CD14-positive monocyte (primary cell): ENCODE results near the gene YAF2. TPM values are rescaled to one million over a fixed set of nuclear protein-coding genes. Genes with fewer than 3 reads are reported as not detected.

Source experiments
- DNase-seq, 3 donors: peaks; one replicate each; pipeline ENCODE4 v3.0.0-alpha.2; 2011 to 2022
- H2AFZ ChIP-seq: 2 replicates; pipeline ENCODE4 v1.6.0; 2012; ENCODE audit warnings: mild to moderate bottlenecking, low read depth, low read length, inconsistent platforms; ENCODE audit not compliant: insufficient read depth, poor library complexity, severe bottlenecking
- H3K27ac ChIP-seq, 2 donors: 1 replicate in 1 of 2; 2 replicates in 1 of 2; pipeline ENCODE4 v1.5.1; 2012 to 2013; ENCODE audit warnings: low read length in 2 of 2, control low read depth in 1 of 2, inconsistent platforms in 1 of 2, low read depth in 1 of 2, mild to moderate bottlenecking in 1 of 2
- H3K27me3 ChIP-seq, 2 donors: one replicate each; pipeline versions ENCODE4 v1.6.0 to v1.6.1; 2011 to 2013; ENCODE audit warnings: low read length in 2 of 2; ENCODE audit not compliant: control insufficient read depth in 2 of 2, insufficient read depth in 2 of 2
- H3K36me3 ChIP-seq, 2 donors: replicated peaks in 1 of 2; 1 replicate in 1 of 2; 2 replicates in 1 of 2; pipeline versions ENCODE4 v1.5.1 to v1.6.1; 2012 to 2013; ENCODE audit warnings: low read length in 2 of 2, control low read depth in 1 of 2, inconsistent platforms in 1 of 2, mild to moderate bottlenecking in 1 of 2; ENCODE audit not compliant: insufficient read depth in 2 of 2, control insufficient read depth in 1 of 2
- H3K4me1 ChIP-seq, 2 donors: 1 replicate in 1 of 2; 2 replicates in 1 of 2; pipeline versions ENCODE4 v1.5.1 to v1.6.1; 2012 to 2013; ENCODE audit warnings: low read length in 2 of 2, control low read depth in 1 of 2, inconsistent platforms in 1 of 2, mild to moderate bottlenecking in 1 of 2, moderate library complexity in 1 of 2; ENCODE audit not compliant: insufficient read depth in 2 of 2, control insufficient read depth in 1 of 2
- H3K4me2 ChIP-seq: replicated peaks from 2 replicates; pipeline ENCODE3; 2012; ENCODE audit warnings: low read length, moderate library complexity, mild to moderate bottlenecking; ENCODE audit not compliant: poor library complexity, severe bottlenecking; ENCODE audit errors: extremely low read depth
- H3K4me3 ChIP-seq, 3 experiments: fragments of 200-600 bp in 1 of 3; sonication (generic) in 1 of 3; replicated peaks in 1 of 3; 1 replicate in 2 of 3; 2 replicates in 1 of 3; pipeline ENCODE4 v1.5.1; 2011 to 2013; ENCODE audit warnings: low read length in 3 of 3, mild to moderate bottlenecking in 3 of 3, control low read depth in 2 of 3, low read depth in 2 of 3, inconsistent platforms in 1 of 3, moderate library complexity in 1 of 3
- H3K79me2 ChIP-seq: 2 replicates; pipeline ENCODE4 v1.6.0; 2012; ENCODE audit warnings: mild to moderate bottlenecking, control low read depth, inconsistent platforms, low read length, moderate library complexity; ENCODE audit not compliant: insufficient read depth
- H3K9ac ChIP-seq: 2 replicates; pipeline ENCODE4 v1.6.0; 2017; ENCODE audit warnings: low read length, mild to moderate bottlenecking; ENCODE audit not compliant: insufficient read depth, poor library complexity, severe bottlenecking
- H3K9me3 ChIP-seq, 2 donors: replicated peaks in 1 of 2; 1 replicate in 1 of 2; 2 replicates in 1 of 2; pipeline versions ENCODE4 v1.5.1 to v1.6.1; 2012 to 2013; ENCODE audit warnings: low read length in 2 of 2, control low read depth in 1 of 2; ENCODE audit not compliant: control insufficient read depth in 1 of 2, insufficient read depth in 1 of 2
- H4K20me1 ChIP-seq: 2 replicates; pipeline ENCODE4 v1.6.0; 2012; ENCODE audit warnings: mild to moderate bottlenecking, low read length, control low read depth, moderate library complexity; ENCODE audit not compliant: insufficient read depth
- H3K27ac Mint-ChIP-seq, 7 donors: one replicate each; pipeline ENCODE4 v1.8.0; 2020; ENCODE audit warnings: mild to moderate bottlenecking in 7 of 7, mixed read lengths in 7 of 7, moderate library complexity in 6 of 7, inconsistent platforms in 2 of 7
- H3K27me3 Mint-ChIP-seq, 3 donors: one replicate each; pipeline ENCODE4 v1.8.0; 2021 to 2022; ENCODE audit warnings: low read depth in 3 of 3, mild to moderate bottlenecking in 3 of 3, mixed read lengths in 3 of 3, moderate library complexity in 3 of 3, inconsistent platforms in 1 of 3
- H3K36me3 Mint-ChIP-seq, 2 donors: one replicate each; pipeline ENCODE4 v1.8.0; 2020; ENCODE audit warnings: mixed read lengths in 2 of 2, inconsistent platforms in 1 of 2, mild to moderate bottlenecking in 1 of 2
- H3K4me1 Mint-ChIP-seq: one replicate; pipeline ENCODE4 v1.8.0; 2020; ENCODE audit warnings: mild to moderate bottlenecking, mixed read lengths
- H3K4me3 Mint-ChIP-seq, 2 donors: one replicate each; pipeline ENCODE4 v1.8.0; 2020; ENCODE audit warnings: mild to moderate bottlenecking in 2 of 2, mixed read lengths in 2 of 2, moderate library complexity in 1 of 2
- H3K9me3 Mint-ChIP-seq, 7 donors: one replicate each; pipeline ENCODE4 v1.8.0; 2020 to 2022; ENCODE audit warnings: mixed read lengths in 7 of 7, mild to moderate bottlenecking in 6 of 7, moderate library complexity in 6 of 7, inconsistent platforms in 2 of 7
- CTCF ChIP-seq: fragments of 200-600 bp; IDR thresholded peaks from one replicate; pipeline ENCODE4 v1.8.0; 2022; ENCODE audit warnings: antibody characterized with exemption, mild to moderate bottlenecking
- WGBS: methylation state at CpG from one replicate; pipeline ENCODE4 v1.1.5; 2013; ENCODE audit warnings: missing lambda C conversion rate; ENCODE audit not compliant: insufficient coverage; 5-methylcytosine and 5-hydroxymethylcytosine counted together
- intact Hi-C, 2 donors: fragments of 100-400 bp; cut with micrococcal nuclease; formaldehyde crosslinking; loops; one replicate each; pipeline versions ENCODE4 v1.15.0 to v1.15.1; 2023
- polyA plus RNA-seq, 3 donors: library from polyadenylated mRNA; depleted of rRNA in 1 of 3; unstranded in 2 of 3; stranded (reverse) in 1 of 3; fragments of 300-500 nt in 2 of 3; fragments of >200 nt in 1 of 3; fragmentation: Illumina TruSeq in 2 of 3; gene quantifications; 1 replicate in 2 of 3; 2 replicates in 1 of 3; pipeline ENCODE4 v1.2.3, GENCODE V29; 2012 to 2021

YAF2 gene
- polyA plus RNA-seq, 3 donors: 6.2 to 11.0 (median 8.5) TPM

GRCh38 chr12:42125388-42125767 lies 112.7 kb downstream of the YAF2 start:
- H3K9me3 Mint-ChIP-seq: no peaks in the 10 kb centered on the region
- Histone ChIP-seq H3K9me3 (no peaks in the 10 kb centered on the region), H2AFZ (no peak overlapping the region), H3K36me3 (no peaks in the 10 kb centered on the region), H3K79me2 (peaks cover 71% of the 10 kb centered on the region), H3K4me3 (no peak overlapping the region), H3K4me2 (no peak overlapping the region), H3K27me3 (no peaks in the 10 kb centered on the region), H4K20me1 (peaks cover 53% of the 10 kb centered on the region), H3K9ac (no peak overlapping the region), H3K4me1 (peaks cover 5 to 8% of the 10 kb centered on the region in 2 donors), H3K27ac (no peak overlapping the region)
- H3K27me3 Mint-ChIP-seq: no peaks in the 10 kb centered on the region
- no peak overlapping the region for H3K4me3 Mint-ChIP-seq
- no peak for DNase-seq
- H3K27ac Mint-ChIP-seq: no peak overlapping the region
- 10% methylated on average over 1 of the region's 1 CpG for WGBS
- H3K4me1 Mint-ChIP-seq: peaks cover 4% of the 10 kb centered on the region
- H3K36me3 Mint-ChIP-seq: peaks cover 3 to 11% of the 10 kb centered on the region in 2 donors
- intact Hi-C loops: no loop called here
- no peak for TF ChIP-seq CTCF

DNA sequence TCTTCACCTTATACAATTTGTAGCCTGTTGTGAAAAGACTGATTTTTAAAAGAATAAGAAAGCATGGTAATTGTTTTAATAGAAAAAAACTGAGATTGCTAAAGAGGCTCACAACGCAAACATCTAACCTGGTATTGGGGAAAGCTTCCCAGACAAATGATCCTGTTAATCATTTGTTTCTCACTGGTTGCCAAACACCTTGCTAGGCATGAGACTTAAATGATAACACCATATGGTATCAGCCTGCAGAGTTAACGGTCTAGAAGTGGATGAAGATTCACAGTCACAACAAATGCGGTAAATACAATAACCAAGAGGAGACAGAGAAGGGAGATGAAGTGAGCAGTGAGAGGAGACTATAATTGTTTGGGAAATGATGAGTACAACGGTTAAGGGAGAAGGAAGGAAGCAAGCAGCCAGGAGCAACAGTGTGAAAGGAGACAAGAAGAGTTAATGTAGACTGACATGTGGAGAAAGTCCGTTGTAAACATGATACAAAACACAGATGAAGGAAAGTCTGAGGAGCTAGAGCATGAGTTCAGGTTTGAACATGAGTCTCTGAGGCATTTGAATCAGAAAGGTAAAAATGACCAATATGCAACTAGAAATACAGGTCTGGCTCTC lies 113.2 kb downstream of the YAF2 start:
- no peak overlapping the region for H3K4me3 ChIP-seq
- H3K4me3 Mint-ChIP-seq: no peak overlapping the region
- no peaks in the 10 kb centered on the region for H3K9me3 ChIP-seq
- H2AFZ ChIP-seq: no peak overlapping the region
- peaks cover 2% of the 10 kb centered on the region for H3K4me1 Mint-ChIP-seq
- no peak for TF ChIP-seq CTCF
- H3K36me3 ChIP-seq: no peaks in the 10 kb centered on the region
- no peaks in the 10 kb centered on the region for H3K27me3 ChIP-seq
- no peak overlapping the region for H3K27ac ChIP-seq
- intact Hi-C loops: no loop called here
- no peak for DNase-seq
- no peak overlapping the region for H3K9ac ChIP-seq
- H3K4me2 ChIP-seq: no peak overlapping the region
- H3K9me3 Mint-ChIP-seq: no peaks in the 10 kb centered on the region
- peaks cover 3 to 14% of the 10 kb centered on the region in 2 donors for H3K36me3 Mint-ChIP-seq
- no peak overlapping the region for H3K27ac Mint-ChIP-seq
- peaks cover 5 to 6% of the 10 kb centered on the region in 2 donors for H3K4me1 ChIP-seq
- H4K20me1 ChIP-seq: peaks cover 52% of the 10 kb centered on the region
- H3K27me3 Mint-ChIP-seq: no peaks in the 10 kb centered on the region
- peaks cover 68% of the 10 kb centered on the region for H3K79me2 ChIP-seq
- WGBS: 35% methylated on average over 4 of the region's 5 CpGs
